Tibial nerve (tissue), 3 donors: ENCODE results near the gene CASS4.

Experiments used
- POLR2A ChIP-seq, 2 donors: fragments of 450-650 bp; IDR thresholded peaks; one replicate each; pipeline ENCODE4 v1.6.1; 2017; ENCODE audit warnings: antibody characterized with exemption in 2 of 2, mild to moderate bottlenecking in 2 of 2, moderate library complexity in 2 of 2
- TF ChIP-seq, protein P1 (sequence below), 5 experiments: fragments of 200-600 bp in 3 of 5; fragments of 450-650 bp in 2 of 5; sonication (generic) in 3 of 5; IDR thresholded peaks; one replicate each; pipeline ENCODE4 v1.5.1; 2016 to 2019; ENCODE audit warnings: antibody characterized with exemption in 5 of 5, mild to moderate bottlenecking in 3 of 5, moderate library complexity in 2 of 5

DNA sequence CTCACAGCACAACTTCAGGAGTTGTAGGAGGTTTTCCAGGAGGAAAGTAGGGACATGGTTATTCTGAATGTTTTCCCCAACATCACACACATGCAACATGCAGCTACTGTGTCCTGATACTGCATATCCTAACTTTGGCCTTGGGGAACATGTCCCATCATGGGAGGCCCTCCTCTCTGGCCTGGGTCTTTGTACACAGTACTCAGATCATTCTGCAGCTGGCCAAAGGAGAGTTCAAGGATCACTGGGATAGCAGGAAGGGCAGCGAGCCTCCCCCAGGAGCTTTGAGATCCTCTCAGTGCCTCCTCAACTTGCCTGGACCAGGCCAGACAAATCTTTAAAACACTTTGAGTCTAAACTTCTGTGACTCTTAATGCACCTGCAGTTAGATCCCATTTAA lies 12.9 kb downstream of the CASS4 start:
- TF ChIP-seq, protein P1, sequence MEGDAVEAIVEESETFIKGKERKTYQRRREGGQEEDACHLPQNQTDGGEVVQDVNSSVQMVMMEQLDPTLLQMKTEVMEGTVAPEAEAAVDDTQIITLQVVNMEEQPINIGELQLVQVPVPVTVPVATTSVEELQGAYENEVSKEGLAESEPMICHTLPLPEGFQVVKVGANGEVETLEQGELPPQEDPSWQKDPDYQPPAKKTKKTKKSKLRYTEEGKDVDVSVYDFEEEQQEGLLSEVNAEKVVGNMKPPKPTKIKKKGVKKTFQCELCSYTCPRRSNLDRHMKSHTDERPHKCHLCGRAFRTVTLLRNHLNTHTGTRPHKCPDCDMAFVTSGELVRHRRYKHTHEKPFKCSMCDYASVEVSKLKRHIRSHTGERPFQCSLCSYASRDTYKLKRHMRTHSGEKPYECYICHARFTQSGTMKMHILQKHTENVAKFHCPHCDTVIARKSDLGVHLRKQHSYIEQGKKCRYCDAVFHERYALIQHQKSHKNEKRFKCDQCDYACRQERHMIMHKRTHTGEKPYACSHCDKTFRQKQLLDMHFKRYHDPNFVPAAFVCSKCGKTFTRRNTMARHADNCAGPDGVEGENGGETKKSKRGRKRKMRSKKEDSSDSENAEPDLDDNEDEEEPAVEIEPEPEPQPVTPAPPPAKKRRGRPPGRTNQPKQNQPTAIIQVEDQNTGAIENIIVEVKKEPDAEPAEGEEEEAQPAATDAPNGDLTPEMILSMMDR (IDR thresholded peaks at IDR 0.05), result no peak
- no peak for TF ChIP-seq POLR2A (IDR thresholded peaks at IDR 0.05)
